Measurements from ENCODE around the gene JADE2.
"Not testable (repeated sequence)": the region's sequence is repeated elsewhere in the genome, so short reads cannot be mapped to it uniquely, and the experiment has no call there.

Gene JADE2

DNA sequence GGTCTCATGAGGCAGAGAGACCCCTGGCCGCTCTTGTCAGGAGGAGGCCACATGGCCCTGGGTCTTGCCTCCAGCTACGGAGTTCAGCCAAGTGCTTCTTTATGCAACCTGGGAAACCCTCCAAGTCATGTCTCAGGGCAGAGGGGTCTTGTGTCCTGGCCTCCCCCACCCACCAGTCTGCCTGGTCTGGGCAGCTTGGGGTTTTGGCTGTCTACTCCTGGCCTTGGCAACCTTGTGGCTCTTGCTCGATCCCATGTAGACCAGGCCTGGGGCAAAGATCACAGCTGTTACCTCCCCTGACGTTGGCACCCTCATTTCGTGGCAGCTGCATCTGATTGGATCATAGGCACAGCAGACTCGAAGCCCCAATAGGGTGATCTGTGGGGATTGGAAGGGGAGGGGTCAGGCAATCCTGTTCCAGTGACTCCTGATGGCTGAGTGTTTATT is 28.4 kb downstream of the JADE2 start:
- no peak for DNase-seq

DNA sequence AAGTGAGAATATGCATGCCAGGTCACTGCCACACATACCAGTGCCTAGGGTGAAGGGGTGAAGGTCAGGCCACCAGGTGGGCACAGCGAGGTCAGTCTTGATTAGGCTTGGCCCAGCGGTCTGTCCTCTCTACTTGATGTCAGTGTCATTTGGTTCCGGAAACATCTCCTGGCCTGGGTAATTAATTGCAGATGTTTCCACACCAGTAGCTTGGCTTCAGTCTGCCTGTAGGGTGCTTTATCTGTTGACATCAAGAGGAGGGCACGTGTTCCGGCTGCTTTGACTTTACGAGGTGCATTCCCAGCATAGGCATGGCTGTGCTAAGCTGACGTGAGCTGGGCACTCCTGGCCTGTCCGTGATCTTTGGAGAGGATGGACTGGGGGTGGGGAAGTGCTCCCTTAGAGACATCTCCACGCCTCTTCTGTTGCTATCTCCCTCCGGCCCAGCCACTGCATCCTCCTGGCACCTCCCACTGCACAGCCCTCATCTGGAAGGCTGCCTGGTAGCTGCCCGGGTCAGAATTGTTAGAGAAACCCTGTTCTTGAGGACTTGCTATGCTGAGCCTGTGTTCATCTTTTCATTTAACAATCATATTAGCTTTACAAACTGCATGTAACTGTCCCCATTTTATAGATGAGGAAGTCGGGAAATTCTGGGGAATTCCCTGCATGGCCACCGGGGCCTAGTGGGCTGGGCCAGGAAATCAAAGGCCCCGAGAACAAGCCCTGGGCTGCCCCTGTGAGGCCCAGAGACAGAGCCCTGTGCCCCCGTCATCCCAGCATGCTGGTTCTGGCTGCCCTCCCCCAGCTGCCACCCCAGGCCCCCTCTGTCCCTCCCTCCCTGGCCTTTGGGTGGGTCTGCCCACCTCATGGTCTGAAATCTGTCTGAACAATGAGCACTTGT is 29.1 kb downstream of the JADE2 start:
- DNase-seq, result peak; percentile 51

- peak; percentile 16 for DNase-seq
These were observed 29.9 kb downstream of the JADE2 start for GRCh38 chr5:134555223-134555889.

DNA sequence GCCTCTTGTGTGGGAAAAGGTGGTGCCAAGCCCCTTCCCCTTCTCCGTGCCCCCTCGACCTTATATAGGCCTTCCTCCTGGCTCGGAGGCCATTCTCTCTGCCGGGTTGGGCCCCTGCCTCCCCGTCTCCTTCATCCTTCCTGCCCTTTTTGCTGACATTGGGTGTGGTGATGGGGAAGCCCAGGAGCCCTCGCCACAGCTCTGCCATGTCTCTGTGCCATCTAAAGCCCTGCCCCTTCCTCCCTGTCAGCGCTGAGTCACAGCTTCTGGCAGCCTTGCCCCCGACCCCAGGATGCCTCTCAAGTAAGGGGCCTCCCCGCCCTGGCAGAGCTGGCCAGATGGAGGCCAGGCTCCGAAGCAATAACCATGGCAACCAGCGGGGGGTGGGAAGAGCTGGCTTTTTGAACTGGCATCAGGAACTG is 30.4 kb downstream of the JADE2 start:
- DNase-seq, result peak; percentile 92

GRCh38 chr5:134556588-134556987 is 31.1 kb downstream of the JADE2 start:
- not testable (repeated sequence) for DNase-seq

DNA sequence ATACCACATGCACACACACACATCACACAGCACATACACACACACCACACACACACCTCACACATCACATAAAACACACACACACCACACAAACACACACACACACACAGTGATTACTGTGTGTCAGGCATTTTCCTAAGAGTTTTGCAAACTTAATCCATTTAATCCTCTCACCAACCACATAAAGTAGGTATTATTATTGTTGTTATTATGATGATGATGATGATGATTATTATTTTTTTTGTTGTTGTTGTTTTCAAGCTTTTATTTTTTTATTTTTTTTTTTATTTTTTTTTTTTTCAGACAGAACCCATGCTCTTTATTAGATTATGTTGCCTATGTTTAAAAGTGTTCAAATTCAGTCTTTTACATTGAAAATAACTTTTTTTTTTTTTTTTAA is 31.5 kb downstream of the JADE2 start:
- no peak for DNase-seq

- no peak for DNase-seq
These were observed 34.2 kb downstream of the JADE2 start for GRCh38 chr5:134559672-134560071.

- DNase-seq, result no peak
These were observed 35.2 kb downstream of the JADE2 start for GRCh38 chr5:134560698-134561097.

- no peak for DNase-seq
These were observed 36.4 kb downstream of the JADE2 start for GRCh38 chr5:134561871-134562296.

DNA sequence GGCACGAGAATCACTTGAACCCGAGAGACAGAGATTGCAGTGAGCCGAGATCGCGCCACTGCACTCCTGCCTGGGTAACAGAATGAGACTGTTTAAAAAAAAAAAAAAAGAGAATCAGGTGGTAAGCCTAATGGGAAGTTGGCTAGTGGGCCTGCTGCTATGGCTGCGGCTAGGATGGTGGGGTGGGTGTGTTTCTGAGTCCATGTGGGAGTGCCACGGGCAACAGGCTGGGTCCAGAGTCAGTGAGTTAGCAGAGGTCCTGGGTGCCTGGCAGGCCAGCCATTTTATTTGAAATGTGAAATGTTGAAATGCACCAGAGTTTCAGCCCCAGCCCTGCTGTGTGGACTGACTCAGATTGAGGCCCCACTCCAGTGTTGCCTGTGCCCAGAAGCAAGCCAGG is 37.8 kb downstream of the JADE2 start:
- DNase-seq, result no peak

DNA sequence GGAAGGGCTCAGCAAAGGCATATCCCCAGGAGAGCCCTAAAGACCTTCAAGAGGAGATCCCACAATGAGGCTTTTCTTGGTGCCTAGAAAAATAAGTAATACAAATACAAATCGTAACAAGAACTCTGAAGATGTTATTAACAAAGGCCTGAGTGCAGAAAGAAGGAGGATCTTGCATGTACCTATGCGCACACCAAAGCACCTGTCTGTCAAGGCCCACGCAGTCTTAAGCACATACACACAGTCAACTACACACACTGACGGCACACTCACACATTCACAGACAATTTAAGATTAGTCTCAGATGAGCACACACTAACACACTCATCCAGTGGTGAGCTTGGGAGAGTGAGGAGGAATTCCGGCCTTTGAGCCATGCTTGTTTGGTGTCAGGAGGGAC is 38.5 kb downstream of the JADE2 start:
- no peak for DNase-seq

DNA sequence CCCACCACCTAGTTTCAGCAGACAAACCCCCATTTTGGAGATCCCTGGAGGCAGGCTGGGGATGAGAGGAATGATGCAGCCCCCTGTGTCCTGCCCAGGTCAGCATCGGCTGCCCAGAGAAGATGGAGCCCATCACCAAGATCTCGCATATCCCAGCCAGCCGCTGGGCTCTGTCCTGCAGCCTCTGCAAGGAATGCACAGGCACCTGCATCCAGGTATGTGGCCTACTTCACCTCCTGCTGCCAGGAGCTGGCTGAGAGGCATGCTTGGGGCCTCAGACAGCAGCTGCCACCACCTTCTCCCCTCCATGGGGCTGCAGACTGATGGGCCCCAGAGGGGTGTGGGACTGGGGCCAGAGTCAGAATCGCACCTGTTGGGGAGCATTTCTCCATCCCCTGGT is 38.9 kb downstream of the JADE2 start:
- no peak for DNase-seq

DNA sequence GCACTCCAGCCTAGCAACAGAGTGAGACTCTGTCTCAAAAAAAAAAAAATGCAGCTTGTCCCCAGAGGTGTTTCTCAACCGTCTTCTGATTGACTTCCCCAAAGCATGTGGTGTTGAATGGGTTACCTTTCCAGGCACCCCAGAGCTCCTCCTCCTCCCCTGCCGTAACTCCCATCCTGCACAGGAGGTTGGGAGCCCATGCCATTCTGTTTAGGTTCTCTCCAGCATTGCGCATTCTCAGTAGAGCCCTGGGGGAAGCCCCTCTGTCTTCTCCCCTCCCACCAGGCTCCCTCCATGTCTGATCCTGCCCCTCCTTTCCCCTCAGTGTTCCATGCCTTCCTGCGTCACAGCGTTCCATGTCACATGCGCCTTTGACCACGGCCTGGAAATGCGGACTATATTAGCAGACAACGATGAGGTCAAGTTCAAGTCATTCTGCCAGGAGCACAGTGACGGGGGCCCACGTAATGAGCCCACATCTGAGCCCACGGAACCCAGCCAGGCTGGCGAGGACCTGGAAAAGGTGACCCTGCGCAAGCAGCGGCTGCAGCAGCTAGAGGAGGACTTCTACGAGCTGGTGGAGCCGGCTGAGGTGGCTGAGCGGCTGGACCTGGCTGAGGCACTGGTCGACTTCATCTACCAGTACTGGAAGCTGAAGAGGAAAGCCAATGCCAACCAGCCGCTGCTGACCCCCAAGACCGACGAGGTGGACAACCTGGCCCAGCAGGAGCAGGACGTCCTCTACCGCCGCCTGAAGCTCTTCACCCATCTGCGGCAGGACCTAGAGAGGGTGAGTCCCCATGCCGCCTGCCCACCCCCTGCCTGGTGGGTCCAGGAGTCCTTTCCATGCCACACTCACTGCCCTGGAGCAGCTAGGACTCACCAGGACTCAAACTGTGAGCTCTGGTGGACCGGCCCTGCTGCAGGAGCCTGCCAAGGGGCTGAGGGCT is 40.6 kb downstream of the JADE2 start:
- DNase-seq, result no peak

DNA sequence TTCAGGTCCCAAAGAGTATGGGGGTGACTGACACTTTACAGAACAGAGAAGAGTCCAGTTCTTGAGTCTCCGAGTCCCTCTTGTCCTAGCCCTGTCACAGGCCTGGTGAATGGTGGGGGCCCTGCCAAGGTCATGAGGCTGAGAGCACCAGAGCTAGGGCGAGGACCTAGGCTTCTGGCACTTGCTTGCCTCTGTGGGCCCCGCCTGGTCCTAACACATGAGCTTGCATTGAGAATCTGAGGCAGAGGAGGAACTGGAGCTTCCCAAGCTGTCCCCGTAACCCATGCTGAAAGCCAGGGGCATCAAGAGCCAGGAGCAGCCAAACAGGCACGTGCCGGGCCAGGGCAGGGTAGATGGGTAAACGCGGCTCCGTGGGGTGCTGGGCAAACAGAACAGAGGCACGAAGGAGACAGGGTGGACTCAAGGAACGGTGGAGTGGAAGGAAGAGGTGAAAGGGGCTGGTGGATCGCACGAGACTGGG is 41.3 kb downstream of the JADE2 start:
- DNase-seq, result no peak

DNA sequence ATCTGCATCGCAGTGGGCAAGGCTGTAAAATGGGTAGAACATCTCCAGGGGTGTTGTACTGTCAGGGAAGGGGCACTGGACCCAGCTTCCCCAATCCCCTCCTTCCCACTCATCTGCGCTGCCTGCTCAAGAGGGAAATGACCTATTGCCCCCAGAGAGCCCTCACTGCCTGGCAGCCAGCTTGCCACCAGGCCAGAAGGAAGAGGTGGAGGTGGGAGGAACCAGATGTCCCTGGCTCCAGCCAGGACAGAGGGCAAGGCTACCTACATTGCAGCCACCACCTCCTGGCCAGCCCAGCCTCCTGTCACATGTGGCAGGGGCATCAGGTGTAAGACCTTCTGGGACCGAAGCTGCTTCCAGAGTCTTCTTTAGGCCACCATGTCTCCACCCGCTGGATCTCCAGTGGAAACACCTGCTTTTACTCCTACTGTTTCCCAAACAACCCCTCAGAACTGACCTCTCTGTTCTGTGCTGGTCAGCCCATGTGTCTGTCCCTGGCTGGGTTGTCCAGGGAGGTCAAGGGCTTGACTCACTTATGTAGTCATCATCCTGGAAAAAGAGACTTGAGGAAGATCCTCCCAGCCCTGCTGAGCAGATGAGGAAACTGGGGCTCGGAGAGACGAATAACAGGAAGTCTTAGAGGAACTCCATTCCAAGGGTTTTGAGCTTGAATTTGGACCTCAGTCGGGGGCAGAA is 42.3 kb downstream of the JADE2 start:
- DNase-seq, result no peak

GRCh38 chr5:134568337-134568700 is 42.8 kb downstream of the JADE2 start:
- no peak for DNase-seq

GRCh38 chr5:134568761-134569695 is 43.6 kb downstream of the JADE2 start:
- DNase-seq, result no peak

DNA sequence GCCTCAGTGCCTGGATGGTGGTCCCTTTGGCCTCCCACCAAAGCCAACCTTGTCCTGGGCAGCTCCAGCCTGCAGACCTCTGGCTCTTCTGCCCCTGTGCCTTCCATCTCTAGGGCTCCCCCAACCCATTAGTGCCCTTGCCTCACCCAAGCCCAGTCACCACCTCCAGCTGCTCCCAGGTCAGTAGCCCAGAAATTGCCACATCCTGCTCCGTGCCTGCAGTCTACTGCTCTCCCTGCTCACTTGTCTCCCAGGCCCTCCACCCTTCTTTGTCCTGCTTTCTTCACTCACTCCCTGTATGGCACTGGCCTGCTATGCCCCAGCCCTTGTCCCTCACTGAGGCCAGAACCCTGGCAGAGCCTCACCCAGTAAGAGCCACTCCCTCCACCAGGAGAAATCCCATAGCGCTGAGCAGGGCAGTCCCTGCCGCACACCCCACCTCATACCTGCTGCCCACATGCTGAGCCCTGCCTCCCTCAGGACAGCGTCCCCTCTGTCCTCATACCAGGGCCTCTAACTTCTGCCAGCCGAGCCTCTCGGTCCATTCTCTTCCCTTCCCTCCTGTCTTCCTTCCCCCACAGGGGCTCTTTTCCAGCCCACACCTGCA is 44.4 kb downstream of the JADE2 start:
- no peak for DNase-seq

GRCh38 chr5:134570365-134570758 is 44.9 kb downstream of the JADE2 start:
- no peak for DNase-seq

GRCh38 chr5:134570886-134571285 is 45.4 kb downstream of the JADE2 start:
- DNase-seq, result no peak
